Measurements from ENCODE around the gene LTBP1.

Gene LTBP1

GRCh38 chr2:33395655-33396249 is 449.0 kb downstream of the LTBP1 start:
- peak in 2 of 5 experiments; percentile 22 to 44 for DNase-seq

GRCh38 chr2:33404321-33404720 is 457.6 kb downstream of the LTBP1 start:
- DNase-seq = no peak

GRCh38 chr2:33406622-33407021 is 459.9 kb downstream of the LTBP1 start:
- DNase-seq = no peak

- DNase-seq = no peak
These were observed 461.4 kb downstream of the LTBP1 start for GRCh38 chr2:33408109-33408508.

- no peak for DNase-seq
These were observed 462.7 kb downstream of the LTBP1 start for GRCh38 chr2:33409417-33409955.

GRCh38 chr2:33411765-33412164 is 465.0 kb downstream of the LTBP1 start:
- no peak for DNase-seq

GRCh38 chr2:33412920-33413319 is 466.2 kb downstream of the LTBP1 start:
- no peak for DNase-seq

GRCh38 chr2:33419581-33420200 is 472.9 kb downstream of the LTBP1 start:
- DNase-seq = no peak

GRCh38 chr2:33420726-33421125 is 474.0 kb downstream of the LTBP1 start:
- DNase-seq = no peak

GRCh38 chr2:33421820-33422219 is 475.1 kb downstream of the LTBP1 start:
- no peak for DNase-seq

- DNase-seq = no peak
These were observed 478.4 kb downstream of the LTBP1 start for GRCh38 chr2:33425161-33425560.

GRCh38 chr2:33425586-33426031 is 478.9 kb downstream of the LTBP1 start:
- DNase-seq = no peak

GRCh38 chr2:33426666-33427231 is 480.0 kb downstream of the LTBP1 start:
- no peak for DNase-seq

- no peak for DNase-seq
These were observed 483.3 kb downstream of the LTBP1 start for GRCh38 chr2:33430077-33430476.

GRCh38 chr2:33430856-33431255 is 484.1 kb downstream of the LTBP1 start:
- no peak for DNase-seq

- DNase-seq = no peak
These were observed 486.1 kb downstream of the LTBP1 start for GRCh38 chr2:33432871-33433270.

GRCh38 chr2:33433279-33434235 is 486.8 kb downstream of the LTBP1 start:
- no peak for DNase-seq

GRCh38 chr2:33435518-33435917 is 488.8 kb downstream of the LTBP1 start:
- no peak for DNase-seq

GRCh38 chr2:33436083-33436482 is 489.3 kb downstream of the LTBP1 start:
- no peak for DNase-seq

GRCh38 chr2:33437297-33437696 is 490.5 kb downstream of the LTBP1 start:
- DNase-seq = no peak

GRCh38 chr2:33437815-33438214 is 491.1 kb downstream of the LTBP1 start:
- no peak for DNase-seq

GRCh38 chr2:33441235-33441810 is 494.6 kb downstream of the LTBP1 start:
- DNase-seq = peak in 1 of 5 experiments; percentile 48
